Peyer's patch (tissue), 4 donors: Measurements from ENCODE around the gene SEMA3G. TPM values are rescaled to one million over a fixed set of nuclear protein-coding genes. Genes with fewer than 3 reads are reported as not detected.

Experiments used
- DNase-seq, 3 donors: peaks; one replicate each; pipeline ENCODE4 v3.0.0-alpha.2; 2017 to 2019
- H3K27ac ChIP-seq, 4 donors: fragments of 200-600 bp; sonication (generic); one replicate each; pipeline ENCODE4 v1.5.1; 2016 to 2019
- H3K27me3 ChIP-seq, 2 donors: fragments of 200-600 bp; sonication (generic); one replicate each; pipeline ENCODE4 v1.5.1; 2019
- H3K36me3 ChIP-seq, 3 donors: fragments of 200-600 bp; sonication (generic); one replicate each; pipeline ENCODE4 v1.5.1; 2016 to 2019
- H3K4me1 ChIP-seq, 4 donors: fragments of 200-600 bp; sonication (generic); one replicate each; pipeline ENCODE4 v1.5.1; 2016 to 2019
- H3K4me3 ChIP-seq, 4 donors: fragments of 200-600 bp; sonication (generic); 1 replicate in 3 of 4; 2 replicates in 1 of 4; pipeline ENCODE4 v1.5.1; 2016 to 2019; ENCODE audit warnings: mild to moderate bottlenecking in 1 of 4
- H3K9me3 ChIP-seq, 4 donors: fragments of 200-600 bp; sonication (generic); one replicate each; pipeline ENCODE4 v1.5.1; 2016 to 2019; ENCODE audit warnings: mild to moderate bottlenecking in 1 of 4
- POLR2A ChIP-seq, 2 donors: fragments of 450-650 bp; IDR thresholded peaks; one replicate each; pipeline ENCODE4 v1.5.1; 2017; ENCODE audit warnings: antibody characterized with exemption in 2 of 2, mild to moderate bottlenecking in 2 of 2, moderate library complexity in 2 of 2
- total RNA-seq, 4 donors: library from RNA; depleted of rRNA; stranded (reverse); fragments of >200 nt; gene quantifications; one replicate each; pipeline ENCODE4 v1.1.0, GENCODE V29; 2016
- TF ChIP-seq, protein P1 (sequence below), 6 experiments: fragments of 450-650 bp in 4 of 6; fragments of 200-600 bp in 2 of 6; sonication (generic) in 1 of 6; IDR thresholded peaks; one replicate each; pipeline ENCODE4 v1.5.1; 2017 to 2019; ENCODE audit warnings: antibody characterized with exemption in 6 of 6, mild to moderate bottlenecking in 3 of 6, moderate library complexity in 1 of 6

SEMA3G gene
- total RNA-seq, 4 donors from 2014 or later: 18.8 to 24.8 (median 22.0) TPM

DNA sequence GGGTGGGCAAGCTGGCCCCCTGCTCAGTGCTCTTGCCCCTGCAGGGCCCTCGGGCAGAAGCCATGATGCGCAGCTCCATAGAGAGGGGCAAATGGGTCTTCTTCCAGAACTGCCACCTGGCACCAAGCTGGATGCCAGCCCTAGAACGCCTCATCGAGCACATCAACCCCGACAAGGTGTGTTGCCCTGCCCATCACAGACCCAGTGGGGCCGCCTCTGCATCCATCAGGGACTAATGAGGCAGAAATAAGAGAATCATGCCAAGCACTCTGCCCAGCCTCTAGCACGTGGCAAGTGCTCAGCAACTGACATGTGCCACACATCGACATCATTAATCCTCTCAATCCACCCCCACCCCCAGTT is 49.4 kb downstream of the SEMA3G start:
- no peak overlapping the region for H3K4me3 ChIP-seq
- no peak for TF ChIP-seq POLR2A (IDR thresholded peaks at IDR 0.05)
- TF ChIP-seq, protein P1, sequence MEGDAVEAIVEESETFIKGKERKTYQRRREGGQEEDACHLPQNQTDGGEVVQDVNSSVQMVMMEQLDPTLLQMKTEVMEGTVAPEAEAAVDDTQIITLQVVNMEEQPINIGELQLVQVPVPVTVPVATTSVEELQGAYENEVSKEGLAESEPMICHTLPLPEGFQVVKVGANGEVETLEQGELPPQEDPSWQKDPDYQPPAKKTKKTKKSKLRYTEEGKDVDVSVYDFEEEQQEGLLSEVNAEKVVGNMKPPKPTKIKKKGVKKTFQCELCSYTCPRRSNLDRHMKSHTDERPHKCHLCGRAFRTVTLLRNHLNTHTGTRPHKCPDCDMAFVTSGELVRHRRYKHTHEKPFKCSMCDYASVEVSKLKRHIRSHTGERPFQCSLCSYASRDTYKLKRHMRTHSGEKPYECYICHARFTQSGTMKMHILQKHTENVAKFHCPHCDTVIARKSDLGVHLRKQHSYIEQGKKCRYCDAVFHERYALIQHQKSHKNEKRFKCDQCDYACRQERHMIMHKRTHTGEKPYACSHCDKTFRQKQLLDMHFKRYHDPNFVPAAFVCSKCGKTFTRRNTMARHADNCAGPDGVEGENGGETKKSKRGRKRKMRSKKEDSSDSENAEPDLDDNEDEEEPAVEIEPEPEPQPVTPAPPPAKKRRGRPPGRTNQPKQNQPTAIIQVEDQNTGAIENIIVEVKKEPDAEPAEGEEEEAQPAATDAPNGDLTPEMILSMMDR (IDR thresholded peaks at IDR 0.05): no peak
- no peaks in the 10 kb centered on the region for H3K4me1 ChIP-seq
- H3K27me3 ChIP-seq: no peaks in the 10 kb centered on the region
- H3K9me3 ChIP-seq: no peaks in the 10 kb centered on the region
- H3K36me3 ChIP-seq: peaks cover 0 to 39% (median 0%) of the 10 kb centered on the region in 3 donors
- DNase-seq: no peak
- H3K27ac ChIP-seq: no peak overlapping the region

DNA sequence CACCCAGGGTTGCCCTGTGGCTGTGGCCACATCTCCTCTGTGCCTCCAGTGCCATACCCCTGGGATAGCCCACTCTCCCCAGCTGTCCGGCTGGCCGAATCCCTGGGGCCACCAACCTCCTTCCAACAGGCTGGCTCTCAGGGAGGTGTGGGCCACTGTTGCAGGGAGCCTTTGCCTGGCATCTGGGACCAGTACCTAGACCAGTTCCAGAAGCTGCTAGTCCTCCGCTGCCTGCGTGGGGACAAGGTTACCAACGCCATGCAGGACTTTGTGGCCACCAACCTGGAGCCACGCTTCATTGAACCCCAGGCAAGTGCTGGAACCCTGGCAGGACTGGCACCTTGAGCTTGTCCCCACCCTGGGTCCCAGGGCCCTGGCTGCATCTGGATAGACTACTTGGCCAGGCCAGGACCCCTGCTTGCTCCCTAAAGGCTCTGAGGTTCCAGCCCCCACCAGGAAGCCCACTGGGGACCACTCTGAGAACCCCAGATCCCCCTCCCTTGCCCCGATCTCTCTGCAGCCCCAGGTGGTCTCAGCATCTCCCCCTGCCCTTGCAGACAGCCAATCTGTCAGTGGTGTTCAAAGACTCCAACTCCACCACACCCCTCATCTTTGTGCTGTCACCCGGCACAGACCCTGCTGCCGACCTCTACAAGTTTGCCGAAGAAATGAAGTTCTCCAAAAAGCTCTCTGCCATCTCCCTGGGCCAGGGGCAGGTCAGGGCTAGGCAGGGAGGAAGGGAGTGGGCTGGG is 50.0 kb downstream of the SEMA3G start:
- peaks cover 0 to 36% (median 0%) of the 10 kb centered on the region in 3 donors for H3K36me3 ChIP-seq
- H3K4me1 ChIP-seq: no peaks in the 10 kb centered on the region
- DNase-seq: peak in 1 of 3 donors; percentile 34
- H3K27me3 ChIP-seq: no peaks in the 10 kb centered on the region
- H3K9me3 ChIP-seq: no peaks in the 10 kb centered on the region
- no peak overlapping the region for H3K27ac ChIP-seq
- TF ChIP-seq, protein P1 (IDR thresholded peaks at IDR 0.05): no peak
- no peak for TF ChIP-seq POLR2A (IDR thresholded peaks at IDR 0.05)
- H3K4me3 ChIP-seq: no peak overlapping the region

DNA sequence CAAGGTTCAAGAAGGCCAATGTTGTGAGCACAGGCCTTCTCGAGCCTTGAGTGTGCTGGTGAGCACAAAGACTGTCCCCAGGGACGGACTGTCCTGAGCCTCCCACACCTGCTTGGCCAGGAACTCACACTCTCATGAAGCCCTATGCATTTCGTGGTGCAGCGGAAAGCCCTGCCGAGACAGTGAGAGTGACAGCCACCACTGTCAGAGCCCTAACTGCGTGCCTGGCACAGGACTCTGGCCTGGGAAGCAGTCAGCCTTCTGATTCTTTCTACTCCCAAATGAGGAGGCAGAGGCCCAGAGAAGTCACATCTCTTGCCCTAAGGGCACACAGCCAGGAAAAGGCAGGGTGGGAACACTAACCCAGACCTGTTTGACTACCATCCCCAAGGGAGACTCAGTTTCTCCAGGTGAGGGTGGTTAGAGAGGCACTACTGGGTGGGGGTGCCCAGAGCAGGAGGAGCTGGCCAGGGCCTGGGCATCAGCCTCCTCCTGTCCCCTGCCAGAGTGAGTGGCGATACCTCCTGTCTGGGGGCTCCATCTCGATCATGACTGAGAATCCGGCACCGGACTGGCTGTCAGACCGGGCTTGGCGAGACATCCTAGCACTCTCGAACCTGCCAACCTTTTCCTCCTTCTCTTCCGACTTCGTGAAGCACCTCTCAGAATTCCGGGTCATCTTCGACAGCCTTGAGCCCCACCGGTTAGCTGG is 50.8 kb downstream of the SEMA3G start:
- Histone ChIP-seq H3K4me1 (no peaks in the 10 kb centered on the region), H3K27me3 (no peaks in the 10 kb centered on the region), H3K36me3 (peaks cover 0 to 31% (median 0%) of the 10 kb centered on the region in 3 donors), H3K9me3 (no peaks in the 10 kb centered on the region), H3K27ac (no peak overlapping the region), H3K4me3 (no peak overlapping the region)
- peak in 1 of 3 donors; percentile 34 for DNase-seq
- TF ChIP-seq, protein P1 (IDR thresholded peaks at IDR 0.05): no peak

DNA sequence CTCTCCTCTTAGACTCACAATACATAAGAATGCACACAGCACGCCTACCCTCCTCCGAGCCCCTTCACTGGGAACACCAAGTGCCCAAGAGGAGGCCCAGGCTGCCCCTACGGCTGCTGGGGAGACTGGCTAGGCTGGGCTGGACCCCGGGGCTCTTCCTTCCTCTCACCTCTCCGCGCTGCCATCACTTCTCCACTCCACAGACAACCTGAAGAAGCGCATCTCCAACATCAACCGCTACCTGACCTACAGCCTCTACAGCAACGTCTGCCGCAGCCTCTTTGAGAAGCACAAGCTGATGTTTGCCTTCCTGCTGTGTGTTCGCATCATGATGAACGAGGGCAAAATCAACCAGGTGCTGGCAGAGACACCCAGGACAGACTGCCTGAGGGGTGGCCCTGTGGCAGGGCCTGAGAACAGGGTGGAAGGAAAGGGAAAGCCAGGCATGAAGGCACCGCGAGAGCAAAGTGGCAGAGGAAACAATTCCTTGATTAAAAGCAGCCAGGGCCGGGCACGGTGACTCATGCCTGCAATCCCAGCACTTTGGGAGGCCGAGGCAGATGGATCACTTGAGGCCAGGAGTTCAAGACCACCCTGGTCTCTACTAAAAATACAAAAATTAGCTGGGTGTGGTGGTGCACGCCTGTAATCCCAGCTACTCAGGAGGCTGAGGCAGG is 51.6 kb downstream of the SEMA3G start:
- TF ChIP-seq, protein P1 (IDR thresholded peaks at IDR 0.05): no peak
- no peak for TF ChIP-seq POLR2A (IDR thresholded peaks at IDR 0.05)
- Histone ChIP-seq H3K9me3 (no peaks in the 10 kb centered on the region), H3K27me3 (no peaks in the 10 kb centered on the region), H3K36me3 (peaks cover 0 to 40% (median 0%) of the 10 kb centered on the region in 3 donors), H3K4me3 (no peak overlapping the region), H3K27ac (no peak overlapping the region), H3K4me1 (no peaks in the 10 kb centered on the region)
- DNase-seq: no peak

DNA sequence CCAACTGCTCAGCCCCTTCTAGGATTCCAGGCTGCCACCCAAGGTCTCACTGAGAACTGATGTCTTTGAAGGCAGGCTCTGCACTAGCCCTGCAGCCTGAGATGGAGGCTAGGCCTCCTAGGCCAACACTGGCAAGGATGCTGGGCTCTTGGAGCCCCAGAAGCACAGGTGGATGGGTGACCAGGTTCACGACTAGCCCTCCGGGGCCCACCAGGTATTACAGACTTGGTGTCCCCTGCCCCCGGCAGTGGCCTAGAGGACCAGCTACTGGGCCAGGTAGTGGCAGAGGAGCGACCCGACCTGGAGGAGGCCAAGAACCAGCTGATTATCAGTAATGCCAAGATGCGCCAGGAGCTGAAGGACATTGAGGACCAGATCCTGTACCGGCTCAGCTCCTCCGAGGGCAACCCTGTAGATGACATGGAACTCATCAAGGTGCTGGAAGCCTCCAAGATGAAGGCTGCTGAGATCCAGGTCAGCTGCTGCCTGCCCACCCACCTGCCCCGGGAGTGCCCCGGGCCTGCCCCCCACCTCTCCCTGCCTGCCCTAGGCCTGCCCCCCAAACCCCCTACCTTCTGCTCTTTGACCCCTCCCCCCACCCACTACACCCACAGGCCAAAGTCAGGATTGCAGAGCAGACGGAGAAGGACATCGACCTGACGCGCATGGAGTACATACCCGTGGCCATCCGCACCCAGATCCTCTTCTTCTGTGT is 52.5 kb downstream of the SEMA3G start:
- no peaks in the 10 kb centered on the region for H3K4me1 ChIP-seq
- H3K27ac ChIP-seq: no peak overlapping the region
- peaks cover 0 to 43% (median 0%) of the 10 kb centered on the region in 3 donors for H3K36me3 ChIP-seq
- DNase-seq: no peak
- no peaks in the 10 kb centered on the region for H3K9me3 ChIP-seq
- H3K4me3 ChIP-seq: no peak overlapping the region
- TF ChIP-seq, protein P1 (IDR thresholded peaks at IDR 0.05): no peak
- TF ChIP-seq POLR2A (IDR thresholded peaks at IDR 0.05): no peak
- H3K27me3 ChIP-seq: no peaks in the 10 kb centered on the region
